Caco-2 (cell line): ENCODE measurements around the gene ADRA1B. TPM values are rescaled to one million over a fixed set of nuclear protein-coding genes. Genes with fewer than 3 reads are reported as not detected.

ENCODE experiments used
- BruUV-seq: library from RNA; stranded (reverse); fragments of 400-500 nt; replicated peaks from 2 replicates; lab custom pipeline; 2021; lab: Mats Ljungman, UMichigan
- CTCF ChIA-PET: fragments of 300-600 bp; sonication (Branson Sonifier 250); formaldehyde crosslinking; loops from one replicate; lab custom pipeline; 2022; ENCODE audit warnings: antibody characterized with exemption; lab: Charles Lee
- POLR2A ChIA-PET: fragments of 300-600 bp; sonication (Branson Sonifier 250); formaldehyde crosslinking; loops from one replicate; lab custom pipeline; 2022; ENCODE audit warnings: antibody characterized with exemption; lab: Charles Lee
- DNase-seq, 2 experiments: peaks; one replicate each; pipeline versions ENCODE4 v3.0.0 to v3.0.0-alpha.2; 2020 to 2022
- H3K27me3 ChIP-seq: replicated peaks from 2 replicates; pipeline ENCODE4 v1.6.0; 2011; ENCODE audit warnings: low read length; ENCODE audit not compliant: control insufficient read depth, insufficient read depth
- H3K36me3 ChIP-seq: 2 replicates; pipeline ENCODE4 v1.5.1; 2011; ENCODE audit warnings: low read length; ENCODE audit not compliant: control insufficient read depth, insufficient read depth
- H3K4me1 ChIP-seq: fragments of 250-450 bp; sonication (Bioruptor Pico); 2 replicates; pipeline ENCODE4 v1.5.1; 2020; ENCODE audit warnings: mild to moderate bottlenecking
- H3K4me3 ChIP-seq: 2 replicates; pipeline ENCODE4 v1.5.1; 2011; ENCODE audit warnings: low read depth, mild to moderate bottlenecking, control low read depth, low read length
- H3K9me3 ChIP-seq: fragments of 250-450 bp; sonication (Bioruptor Pico); 2 replicates; pipeline ENCODE4 v1.5.1; 2020; ENCODE audit warnings: mild to moderate bottlenecking, moderate library complexity
- H3K27ac Mint-ChIP-seq: one replicate; pipeline ENCODE4 v1.8.0; 2022; ENCODE audit warnings: mixed read lengths; ENCODE audit not compliant: unreplicated experiment
- H3K27me3 Mint-ChIP-seq: one replicate; pipeline ENCODE4 v1.8.0; 2022; ENCODE audit warnings: mixed read lengths; ENCODE audit not compliant: insufficient read depth, unreplicated experiment
- H3K36me3 Mint-ChIP-seq: one replicate; pipeline ENCODE4 v1.8.0; 2022; ENCODE audit warnings: mild to moderate bottlenecking, mixed read lengths; ENCODE audit not compliant: insufficient read depth, unreplicated experiment
- H3K4me1 Mint-ChIP-seq: one replicate; pipeline ENCODE4 v1.8.0; 2022; ENCODE audit warnings: low read depth, mixed read lengths; ENCODE audit not compliant: unreplicated experiment
- H3K4me3 Mint-ChIP-seq: one replicate; pipeline ENCODE4 v1.8.0; 2022; ENCODE audit warnings: mild to moderate bottlenecking, moderate library complexity, mixed read lengths; ENCODE audit not compliant: unreplicated experiment
- H3K9me3 Mint-ChIP-seq: one replicate; pipeline ENCODE4 v1.8.0; 2022; ENCODE audit warnings: mixed read lengths; ENCODE audit not compliant: unreplicated experiment
- CTCF ChIP-seq, 2 experiments: fragments of 200-600 bp in 1 of 2; IDR thresholded peaks; 1 replicate in 1 of 2; 2 replicates in 1 of 2; pipeline versions ENCODE4 v1.5.1 to v1.8.0; 2011 to 2022; ENCODE audit warnings: antibody characterized with exemption in 1 of 2, control low read depth in 1 of 2, inconsistent platforms in 1 of 2, low read depth in 1 of 2, low read length in 1 of 2, mild to moderate bottlenecking in 1 of 2, moderate library complexity in 1 of 2; ENCODE audit not compliant: insufficient read depth in 1 of 2, severe bottlenecking in 1 of 2, unreplicated experiment in 1 of 2
- intact Hi-C: fragments of 100-400 bp; cut with micrococcal nuclease; formaldehyde crosslinking; loops from one replicate; pipeline ENCODE4 v1.10.0; 2022; ENCODE audit not compliant: unreplicated experiment
- total RNA-seq: library from RNA; stranded (reverse); gene quantifications from 2 replicates; pipeline ENCODE4 v1.2.3, GENCODE V29; 2022

The ADRA1B gene
- total RNA-seq, 1 experiment from 2014 or later, result not detected

- Mint-ChIP-seq H3K27ac (no peak overlapping the region), H3K9me3 (peaks cover 9% of the 10 kb centered on the region), H3K27me3 (peaks cover 21% of the 10 kb centered on the region), H3K4me3 (no peak overlapping the region), H3K36me3 (no peaks in the 10 kb centered on the region), H3K4me1 (no peaks in the 10 kb centered on the region)
- intact Hi-C loops, result no loop called here
- ChIA-PET POLR2A (no interaction called here), CTCF (no interaction called here)
- no peak for DNase-seq
- Histone ChIP-seq H3K9me3 (no peaks in the 10 kb centered on the region), H3K4me3 (no peak overlapping the region), H3K27me3 (no peaks in the 10 kb centered on the region), H3K36me3 (no peaks in the 10 kb centered on the region), H3K4me1 (peaks cover 4% of the 10 kb centered on the region; the same call in 1 of the 2 replicates)
- no peak for TF ChIP-seq CTCF (IDR thresholded peaks at IDR 0.05; ENCODE audit: insufficient read depth in 1 of 2, low read depth in 1 of 2, low read length in 1 of 2, severe bottlenecking in 1 of 2, unreplicated experiment in 1 of 2)
- no TSS peak for BruUV-seq
Measured at GRCh38 chr5:159944056-159944600, 27.8 kb downstream of the ADRA1B start.

- ChIA-PET CTCF (no interaction called here), POLR2A (no interaction called here)
- H3K4me3 Mint-ChIP-seq, result no peak overlapping the region
- Histone ChIP-seq H3K9me3 (no peaks in the 10 kb centered on the region), H3K27me3 (no peaks in the 10 kb centered on the region), H3K4me3 (no peak overlapping the region), H3K36me3 (no peaks in the 10 kb centered on the region), H3K4me1 (peaks cover 4% of the 10 kb centered on the region; the same call in 1 of the 2 replicates)
- intact Hi-C loops, result no loop called here
- no peak overlapping the region for H3K27ac Mint-ChIP-seq
- H3K9me3 Mint-ChIP-seq, result peaks cover 9% of the 10 kb centered on the region
- BruUV-seq, result no TSS peak
- DNase-seq, result no peak
- no peak for TF ChIP-seq CTCF (IDR thresholded peaks at IDR 0.05; ENCODE audit: insufficient read depth in 1 of 2, low read depth in 1 of 2, low read length in 1 of 2, severe bottlenecking in 1 of 2, unreplicated experiment in 1 of 2)
- H3K4me1 Mint-ChIP-seq, result no peaks in the 10 kb centered on the region
- H3K36me3 Mint-ChIP-seq, result no peaks in the 10 kb centered on the region
- peaks cover 18% of the 10 kb centered on the region for H3K27me3 Mint-ChIP-seq
Measured at GRCh38 chr5:159945359-159945758, 29.1 kb downstream of the ADRA1B start.

- peaks cover 9% of the 10 kb centered on the region for H3K9me3 Mint-ChIP-seq
- Histone ChIP-seq H3K36me3 (no peaks in the 10 kb centered on the region), H3K4me3 (no peak overlapping the region), H3K9me3 (no peaks in the 10 kb centered on the region), H3K4me1 (peaks cover 4% of the 10 kb centered on the region; the same call in 1 of the 2 replicates), H3K27me3 (no peaks in the 10 kb centered on the region)
- no peaks in the 10 kb centered on the region for H3K36me3 Mint-ChIP-seq
- no peak overlapping the region for H3K4me3 Mint-ChIP-seq
- CTCF ChIA-PET, result interaction anchor here (0.6 kb wide), 1 partner anchor 39 kb away, joined by 3 read pairs; no protein-coding TSS in a partner anchor
- no peak for TF ChIP-seq CTCF (IDR thresholded peaks at IDR 0.05; ENCODE audit: insufficient read depth in 1 of 2, low read depth in 1 of 2, low read length in 1 of 2, severe bottlenecking in 1 of 2, unreplicated experiment in 1 of 2)
- H3K4me1 Mint-ChIP-seq, result no peaks in the 10 kb centered on the region
- no peak for DNase-seq
- BruUV-seq, result no TSS peak
- no peak overlapping the region for H3K27ac Mint-ChIP-seq
- intact Hi-C loops, result no loop called here
- H3K27me3 Mint-ChIP-seq, result peaks cover 8% of the 10 kb centered on the region
- POLR2A ChIA-PET, result no interaction called here
Measured at GRCh38 chr5:159947708-159948358, 31.6 kb downstream of the ADRA1B start.
